GM19397 (cell line): ENCODE data around the gene NUP188.

Experiments used
- ATAC-seq: cut with Tn5 transposase; IDR thresholded peaks from one replicate; pipeline ENCODE4 v1.9.1; 2021; ENCODE audit warnings: mild to moderate bottlenecking, moderate library complexity; ENCODE audit not compliant: unreplicated experiment

The NUP188 gene

GRCh38 chr9:128947527-128948301 is at the start of gene NUP188, which contains the start of gene DOLK:
Gene NUP188, plus strand, starts transcription at chr9:128947699. Its CDS starts 21 bp downstream, at chr9:128947720.
Gene DOLK, minus strand, starts transcription at chr9:128947603. Its CDS starts 300 bp downstream, at chr9:128947303.
- ATAC-seq, result peak; percentile 85

DNA sequence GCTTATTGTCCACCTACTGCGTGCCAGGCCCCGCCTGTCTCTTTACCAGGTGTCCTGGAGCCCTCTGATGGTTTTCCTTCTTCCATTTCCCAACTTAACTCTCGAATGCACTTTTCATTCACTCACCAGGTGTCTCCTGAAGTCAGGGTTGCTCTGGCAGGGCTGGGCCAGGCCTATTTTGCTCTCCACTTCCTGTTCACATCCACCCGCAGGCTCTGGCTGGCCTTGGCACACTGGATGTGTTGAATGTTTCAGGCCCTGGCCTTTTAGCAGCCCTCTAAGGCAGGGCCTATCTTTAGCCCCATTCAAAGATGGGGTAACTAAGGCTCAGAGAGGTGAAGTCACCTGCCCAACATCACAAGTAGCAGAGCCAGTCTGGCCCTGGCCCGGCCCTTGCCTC is 49.1 kb upstream of the NUP188 start:
- ATAC-seq, result no peak

GRCh38 chr9:128898845-128899565 is 48.5 kb upstream of the NUP188 start:
- no peak for ATAC-seq

- no peak for ATAC-seq
Observed at GRCh38 chr9:128899566-128900322, 47.8 kb upstream of the NUP188 start.

GRCh38 chr9:128901379-128901778 is 46.1 kb upstream of the NUP188 start:
- ATAC-seq, result no peak

GRCh38 chr9:128901822-128902221 is 45.7 kb upstream of the NUP188 start:
- no peak for ATAC-seq

GRCh38 chr9:128902351-128903078 is 45.0 kb upstream of the NUP188 start:
- no peak for ATAC-seq

GRCh38 chr9:128903079-128903461 is 44.4 kb upstream of the NUP188 start:
- no peak for ATAC-seq

DNA sequence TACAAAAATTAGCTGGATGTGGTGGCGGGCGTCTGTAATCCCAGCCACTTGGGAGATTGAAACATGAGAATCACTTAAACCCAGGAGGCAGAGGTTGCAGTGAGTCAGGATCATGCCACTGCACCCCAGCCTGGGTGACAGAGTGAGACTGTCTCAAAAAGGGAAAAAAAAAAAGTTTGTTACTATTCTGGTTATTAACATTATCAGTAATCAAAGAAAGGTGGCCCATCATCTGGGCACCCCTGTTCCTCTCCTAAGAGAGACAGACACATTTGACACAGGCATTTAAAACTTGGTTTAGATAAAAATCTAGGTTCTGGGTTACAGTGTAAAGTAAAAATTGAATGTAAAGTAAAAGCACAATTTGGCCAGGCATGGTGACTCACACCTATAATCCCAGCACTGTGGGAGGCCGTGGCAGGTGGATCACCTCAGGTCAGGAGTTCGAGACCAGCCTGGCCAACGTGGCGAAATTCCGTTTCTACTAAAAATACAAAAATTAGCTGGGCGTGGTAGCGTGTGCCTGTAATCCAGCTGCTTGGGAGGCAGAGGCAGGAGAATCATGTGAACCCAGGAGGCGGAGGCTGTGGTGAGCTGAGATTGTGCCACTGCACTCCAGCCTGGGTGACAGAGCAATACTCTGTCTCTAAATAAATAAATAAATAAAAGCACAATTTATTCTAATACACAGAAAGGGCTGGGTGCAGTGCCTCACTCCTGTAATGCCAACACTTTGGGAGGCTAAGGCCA is 43.5 kb upstream of the NUP188 start:
- no peak for ATAC-seq

DNA sequence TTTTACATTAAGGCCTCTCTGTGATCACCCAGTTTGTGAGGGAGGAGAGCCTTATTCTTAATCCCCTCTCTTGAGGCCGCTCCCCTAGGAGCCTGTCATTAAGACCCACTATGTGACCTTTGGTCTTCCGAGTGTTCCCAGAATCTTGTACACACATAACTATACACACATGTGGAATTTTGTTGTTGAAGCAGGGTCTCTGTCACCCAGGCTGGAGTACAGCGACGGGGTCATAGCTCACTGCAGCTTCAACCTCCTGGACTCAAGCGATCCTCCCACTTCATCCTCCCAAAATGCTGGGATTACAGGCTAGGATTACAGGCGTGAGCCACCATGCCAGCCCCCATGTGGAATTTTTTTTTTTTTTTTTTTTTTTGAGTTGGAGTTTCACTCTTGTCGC is 41.5 kb upstream of the NUP188 start:
- ATAC-seq, result no peak

DNA sequence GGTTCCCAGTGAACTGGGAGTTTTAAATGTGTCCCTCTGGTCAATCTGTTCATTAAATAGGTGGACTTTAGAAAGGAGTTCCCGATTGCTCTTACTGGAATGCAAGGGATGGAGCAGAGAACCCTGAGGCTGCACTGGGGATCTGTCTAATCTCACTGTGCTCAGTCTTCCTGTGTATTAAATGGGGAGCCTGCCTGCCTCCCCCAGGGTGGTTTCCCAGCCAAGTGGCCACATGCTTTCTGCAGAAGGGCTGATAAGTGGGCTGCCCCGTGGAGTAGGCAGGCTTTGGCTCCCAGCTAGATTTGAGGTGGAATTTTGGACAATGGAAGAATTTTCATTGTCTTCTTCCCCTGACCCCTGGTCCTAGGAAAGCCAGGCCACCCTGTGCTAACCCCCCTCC is 40.8 kb upstream of the NUP188 start:
- ATAC-seq, result no peak

DNA sequence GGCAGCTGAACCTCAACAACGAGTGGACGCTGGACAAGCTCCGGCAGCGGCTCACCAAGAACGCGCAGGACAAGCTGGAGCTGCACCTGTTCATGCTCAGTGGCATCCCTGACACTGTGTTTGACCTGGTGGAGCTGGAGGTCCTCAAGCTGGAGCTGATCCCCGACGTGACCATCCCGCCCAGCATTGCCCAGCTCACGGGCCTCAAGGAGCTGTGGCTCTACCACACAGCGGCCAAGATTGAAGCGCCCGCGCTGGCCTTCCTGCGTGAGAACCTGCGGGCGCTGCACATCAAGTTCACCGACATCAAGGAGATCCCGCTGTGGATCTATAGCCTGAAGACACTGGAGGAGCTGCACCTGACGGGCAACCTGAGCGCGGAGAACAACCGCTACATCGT is 39.1 kb upstream of the NUP188 start:
- ATAC-seq, result no peak

DNA sequence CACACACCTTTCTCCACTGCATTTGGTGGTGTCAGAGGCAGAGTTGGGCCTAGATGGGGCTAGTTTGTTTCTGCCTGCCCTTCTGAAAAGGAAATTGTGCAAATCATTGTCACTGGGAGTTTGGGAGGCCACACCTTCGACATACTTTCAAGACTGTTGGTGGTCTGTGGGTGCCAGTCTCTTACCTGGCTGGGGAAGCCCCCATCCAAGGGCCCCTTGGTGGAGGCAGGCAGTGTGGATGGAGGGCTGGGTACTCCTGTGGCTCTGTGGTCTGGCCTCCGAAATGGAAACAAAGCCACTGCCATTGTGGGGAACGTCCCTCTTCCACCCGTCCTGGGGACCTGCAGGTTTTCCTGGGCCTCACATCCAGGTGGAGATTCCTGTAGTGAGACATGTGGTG is 37.6 kb upstream of the NUP188 start:
- no peak for ATAC-seq

DNA sequence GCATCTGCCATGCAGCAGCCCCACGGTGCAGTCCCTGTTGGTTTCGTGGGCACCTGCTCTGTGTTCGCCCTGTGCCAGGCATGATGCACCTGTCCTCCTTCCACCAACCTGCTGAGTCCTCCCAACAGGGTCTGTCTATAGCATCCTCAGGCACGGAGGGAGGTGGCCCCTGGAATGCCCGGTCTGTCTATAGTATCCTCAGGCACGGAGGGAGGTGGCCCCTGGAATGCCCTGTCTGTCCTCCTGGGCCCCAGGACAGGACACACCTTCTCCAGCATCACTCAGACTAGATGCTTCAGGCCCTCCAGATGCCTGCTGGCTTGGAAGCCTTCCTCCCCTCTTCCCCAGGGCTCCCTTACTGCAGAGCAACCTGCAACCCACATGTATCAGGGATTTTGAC is 36.6 kb upstream of the NUP188 start:
- ATAC-seq, result no peak

GRCh38 chr9:128911529-128912035 is 35.9 kb upstream of the NUP188 start:
- no peak for ATAC-seq

GRCh38 chr9:128912270-128912853 is 35.1 kb upstream of the NUP188 start:
- no peak for ATAC-seq

- no peak for ATAC-seq
Observed at GRCh38 chr9:128913048-128913900, 34.2 kb upstream of the NUP188 start.

DNA sequence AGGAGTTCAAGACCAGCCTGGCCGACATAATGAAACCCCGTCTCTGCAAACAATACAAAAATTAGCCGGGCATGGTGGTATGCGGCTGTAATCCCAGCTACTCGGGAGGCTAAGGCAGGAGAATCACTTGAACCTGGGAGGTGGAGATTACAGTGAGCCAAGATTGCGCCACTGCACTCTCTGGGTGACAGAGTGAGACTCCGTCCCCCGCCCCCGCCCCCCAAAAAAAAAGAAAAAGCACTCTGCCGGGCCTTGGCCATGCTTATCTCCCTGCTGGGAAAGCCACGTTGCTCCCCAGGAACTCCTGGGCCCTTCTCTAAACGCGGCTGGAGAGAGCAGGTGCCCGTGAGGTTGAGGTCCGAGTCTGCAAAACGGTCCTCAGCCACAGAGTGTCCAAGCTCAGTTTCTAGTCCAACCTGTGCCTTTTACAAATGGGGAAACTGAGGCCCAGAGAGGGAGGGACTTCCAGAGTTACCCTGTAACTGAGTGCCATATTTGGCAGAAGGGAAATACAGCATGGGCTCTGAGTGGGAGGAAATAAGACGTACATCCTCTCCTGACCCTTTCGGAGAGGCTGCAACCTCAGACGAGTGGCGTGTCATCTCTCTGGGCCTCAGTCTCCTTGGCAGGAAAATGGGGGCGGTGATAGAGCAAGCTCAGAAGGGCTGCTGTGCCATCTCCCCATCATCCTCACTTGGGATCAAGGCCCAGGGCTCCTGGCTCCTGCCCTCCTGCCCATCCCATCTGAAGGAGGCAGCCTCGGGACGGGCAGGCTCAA is 33.3 kb upstream of the NUP188 start:
- no peak for ATAC-seq
